PC-3 (cell line): ENCODE data around the gene CALN1. TPM values are rescaled to one million over a fixed set of nuclear protein-coding genes. Genes with fewer than 3 reads are reported as not detected.

Experiments
- ATAC-seq: fragments of 200-7000 bp; cut with Tn5 transposase; 2 replicates; pipeline ENCODE4 v1.9.1; 2020; ENCODE audit warnings: mild to moderate bottlenecking, moderate library complexity
- BruUV-seq: library from RNA; stranded (reverse); fragments of 400-500 nt; replicated peaks from 2 replicates; lab custom pipeline; 2021; lab: Mats Ljungman, UMichigan
- CTCF ChIA-PET: fragments of 300-600 bp; sonication (Branson Sonifier 250); formaldehyde crosslinking; loops from one replicate; lab custom pipeline; 2022; ENCODE audit warnings: antibody characterized with exemption; lab: Charles Lee
- POLR2A ChIA-PET: fragments of 300-600 bp; sonication (Branson Sonifier 250); formaldehyde crosslinking; loops from one replicate; lab custom pipeline; 2022; ENCODE audit warnings: antibody characterized with exemption; ENCODE audit not compliant: unreplicated experiment; lab: Charles Lee
- DNase-seq: peaks from one replicate; pipeline ENCODE4 v3.0.0-alpha.2; 2015
- H2AFZ ChIP-seq: fragments of 300-600 bp; sonication (generic); 2 replicates; pipeline ENCODE4 v1.6.0; 2016; ENCODE audit warnings: antibody characterized with exemption, low read length
- H3F3A ChIP-seq: fragments of 300-600 bp; sonication (generic); one replicate; pipeline ENCODE4 v1.6.0; 2017; ENCODE audit warnings: antibody characterized with exemption, low read length, control low read depth, mild to moderate bottlenecking; ENCODE audit not compliant: unreplicated experiment
- H3K27ac ChIP-seq: fragments of 300-600 bp; sonication (generic); 2 replicates; pipeline ENCODE4 v1.5.1; 2016; ENCODE audit warnings: mild to moderate bottlenecking, low read length
- H3K27me3 ChIP-seq: fragments of 300-600 bp; sonication (generic); 2 replicates; pipeline ENCODE4 v1.6.1; 2016; ENCODE audit warnings: low read length, mixed read lengths
- H3K36me3 ChIP-seq: fragments of 300-600 bp; sonication (generic); 2 replicates; pipeline ENCODE4 v1.6.1; 2016; ENCODE audit warnings: low read depth, mixed run types, low read length, mixed read lengths
- H3K4me1 ChIP-seq: fragments of 300-600 bp; sonication (generic); 2 replicates; pipeline ENCODE4 v1.5.1; 2016; ENCODE audit warnings: low read length; ENCODE audit not compliant: insufficient read depth
- H3K4me2 ChIP-seq: fragments of 300-600 bp; sonication (generic); 2 replicates; pipeline ENCODE4 v1.6.0; 2016; ENCODE audit warnings: low read length
- H3K4me3 ChIP-seq: fragments of 300-600 bp; sonication (generic); 2 replicates; pipeline ENCODE4 v1.5.1; 2016; ENCODE audit warnings: mild to moderate bottlenecking, low read length, mixed read lengths
- H3K79me2 ChIP-seq: fragments of 300-600 bp; sonication (generic); 2 replicates; pipeline ENCODE4 v1.6.1; 2017; ENCODE audit warnings: low read length, mixed read lengths
- H3K9ac ChIP-seq: fragments of 300-600 bp; sonication (generic); 2 replicates; pipeline ENCODE4 v1.6.0; 2016; ENCODE audit warnings: mild to moderate bottlenecking, low read length
- H3K9me2 ChIP-seq: fragments of 300-600 bp; sonication (generic); replicated peaks from 2 replicates; pipeline ENCODE4 v1.6.1; 2016; ENCODE audit warnings: mixed run types, low read length, mixed read lengths
- H3K9me3 ChIP-seq: fragments of 300-600 bp; sonication (generic); 2 replicates; pipeline ENCODE4 v1.6.1; 2016; ENCODE audit warnings: low read length, mixed read lengths
- H4K20me1 ChIP-seq: fragments of 300-600 bp; sonication (generic); 2 replicates; pipeline ENCODE4 v1.6.1; 2016; ENCODE audit warnings: low read length, mixed read lengths
- EZH2 ChIP-seq: fragments of 300-600 bp; sonication (generic); IDR thresholded peaks from one replicate; pipeline ENCODE4 v1.6.1; 2017; ENCODE audit warnings: antibody characterized with exemption, mild to moderate bottlenecking, low read length; ENCODE audit not compliant: unreplicated experiment
- EZH2phosphoT487 ChIP-seq: fragments of 300-600 bp; sonication (generic); IDR thresholded peaks from 2 replicates; pipeline ENCODE4 v1.6.1; 2018; ENCODE audit warnings: mild to moderate bottlenecking, antibody characterized with exemption, low read length, borderline replicate concordance
- intact Hi-C: fragments of 100-400 bp; cut with micrococcal nuclease; formaldehyde crosslinking; loops from 2 replicates; pipeline ENCODE4 v1.9.0; 2023
- total RNA-seq: library from RNA; depleted of rRNA; stranded (reverse); fragments of >200 nt; gene quantifications from 2 replicates; pipeline ENCODE4 v1.2.3, GENCODE V29; 2014
- TF ChIP-seq, protein P1 (sequence below): fragments of 300-600 bp; sonication (generic); conservative IDR thresholded peaks from 2 replicates; pipeline ENCODE4 v1.5.1; 2017; ENCODE audit warnings: antibody characterized with exemption, low read depth, mild to moderate bottlenecking, low read length

The CALN1 gene
- total RNA-seq, 1 experiment from 2014 or later: not detected

DNA sequence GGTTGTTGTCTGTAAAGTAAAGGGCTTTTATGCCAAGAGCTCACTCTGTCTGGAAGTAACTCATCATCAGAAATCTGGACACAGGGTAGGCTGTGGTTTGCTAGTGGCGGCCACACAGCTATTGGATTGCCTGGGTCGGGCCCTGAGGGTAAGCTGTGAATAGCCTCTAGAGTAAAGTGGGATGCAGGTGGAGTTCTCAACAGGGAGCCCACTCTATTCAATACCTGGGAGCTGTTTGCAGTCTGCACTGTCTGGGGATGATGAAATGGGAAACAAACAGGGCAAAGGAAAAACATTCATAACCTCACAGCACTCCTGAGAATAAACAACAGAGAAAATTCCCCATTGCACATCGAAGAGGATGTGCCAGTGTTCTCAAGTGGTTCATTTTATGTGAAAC is 582.6 kb downstream of the CALN1 start:
- CTCF ChIA-PET: no interaction called here
- Histone ChIP-seq H3F3A (no peaks in the 10 kb centered on the region), H3K27ac (no peak overlapping the region), H3K9me3 (no peaks in the 10 kb centered on the region), H3K36me3 (no peaks in the 10 kb centered on the region), H3K4me3 (no peak overlapping the region), H3K4me2 (no peak overlapping the region), H3K79me2 (no peaks in the 10 kb centered on the region), H2AFZ (no peak overlapping the region), H3K4me1 (no peaks in the 10 kb centered on the region), H3K9ac (no peak overlapping the region), H3K27me3 (no peaks in the 10 kb centered on the region), H4K20me1 (no peaks in the 10 kb centered on the region), H3K9me2 (no peaks in the 10 kb centered on the region)
- ATAC-seq (no peak), DNase-seq (no peak)
- POLR2A ChIA-PET: no interaction called here
- TF ChIP-seq EZH2 (no peak), EZH2phosphoT487 (no peak)
- TF ChIP-seq, protein P1, sequence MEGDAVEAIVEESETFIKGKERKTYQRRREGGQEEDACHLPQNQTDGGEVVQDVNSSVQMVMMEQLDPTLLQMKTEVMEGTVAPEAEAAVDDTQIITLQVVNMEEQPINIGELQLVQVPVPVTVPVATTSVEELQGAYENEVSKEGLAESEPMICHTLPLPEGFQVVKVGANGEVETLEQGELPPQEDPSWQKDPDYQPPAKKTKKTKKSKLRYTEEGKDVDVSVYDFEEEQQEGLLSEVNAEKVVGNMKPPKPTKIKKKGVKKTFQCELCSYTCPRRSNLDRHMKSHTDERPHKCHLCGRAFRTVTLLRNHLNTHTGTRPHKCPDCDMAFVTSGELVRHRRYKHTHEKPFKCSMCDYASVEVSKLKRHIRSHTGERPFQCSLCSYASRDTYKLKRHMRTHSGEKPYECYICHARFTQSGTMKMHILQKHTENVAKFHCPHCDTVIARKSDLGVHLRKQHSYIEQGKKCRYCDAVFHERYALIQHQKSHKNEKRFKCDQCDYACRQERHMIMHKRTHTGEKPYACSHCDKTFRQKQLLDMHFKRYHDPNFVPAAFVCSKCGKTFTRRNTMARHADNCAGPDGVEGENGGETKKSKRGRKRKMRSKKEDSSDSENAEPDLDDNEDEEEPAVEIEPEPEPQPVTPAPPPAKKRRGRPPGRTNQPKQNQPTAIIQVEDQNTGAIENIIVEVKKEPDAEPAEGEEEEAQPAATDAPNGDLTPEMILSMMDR: no peak
- BruUV-seq: no TSS peak
- intact Hi-C loops: no loop called here

DNA sequence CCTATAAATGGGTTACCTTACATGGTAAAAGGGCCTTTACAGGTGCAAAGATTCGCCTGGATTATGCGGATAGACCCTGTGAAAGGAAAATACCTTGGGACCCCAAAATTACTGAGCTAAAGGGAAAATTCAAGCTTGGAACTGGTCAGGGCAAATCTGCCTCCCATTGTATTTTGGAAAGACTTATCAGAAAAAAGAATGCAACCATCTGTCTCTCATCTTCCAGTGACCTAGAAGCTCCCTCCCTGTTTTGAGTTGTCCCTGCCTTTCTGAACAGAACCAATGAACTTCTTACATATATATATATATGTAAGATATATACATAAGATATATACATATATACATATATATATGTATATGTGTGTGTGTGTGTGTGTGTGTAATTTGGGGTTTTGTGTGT is 583.8 kb downstream of the CALN1 start:
- no peaks in the 10 kb centered on the region for H3K79me2 ChIP-seq
- no peaks in the 10 kb centered on the region for H4K20me1 ChIP-seq

DNA sequence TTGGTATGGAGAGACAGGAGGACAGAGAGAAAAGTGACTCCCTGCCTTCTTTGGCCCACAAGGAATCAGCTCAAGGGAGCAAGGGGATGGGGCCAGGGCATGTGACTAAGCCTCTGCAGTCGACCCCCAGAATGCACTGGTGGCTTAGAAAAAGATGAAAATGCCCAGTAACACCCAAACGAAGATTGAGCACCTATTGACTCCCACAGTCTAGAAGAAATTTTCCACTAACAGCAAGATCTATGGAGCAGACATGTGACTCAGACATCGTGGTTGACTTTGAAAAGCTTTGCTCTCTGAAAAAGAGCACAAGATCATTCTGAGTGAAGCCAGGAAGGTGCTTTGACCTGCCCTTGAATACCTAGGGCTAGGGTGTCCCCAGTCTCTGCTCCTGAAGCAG is 586.0 kb downstream of the CALN1 start:
- no peak overlapping the region for H2AFZ ChIP-seq
- ChIA-PET POLR2A (no interaction called here), CTCF (no interaction called here)
- intact Hi-C loops: no loop called here
- DNase-seq (no peak), ATAC-seq (no peak)
- no peak for TF ChIP-seq EZH2
- TF ChIP-seq, protein P1: no peak
- TF ChIP-seq EZH2phosphoT487: no peak
- H3K36me3 ChIP-seq: no peaks in the 10 kb centered on the region
- no peaks in the 10 kb centered on the region for H3K79me2 ChIP-seq
- no peaks in the 10 kb centered on the region for H3K27me3 ChIP-seq
- no peaks in the 10 kb centered on the region for H3K4me1 ChIP-seq
- H3K9me3 ChIP-seq: no peaks in the 10 kb centered on the region
- no peak overlapping the region for H3K27ac ChIP-seq
- no peak overlapping the region for H3K4me3 ChIP-seq
- no peak overlapping the region for H3K4me2 ChIP-seq
- H4K20me1 ChIP-seq: no peaks in the 10 kb centered on the region
- H3K9me2 ChIP-seq: no peaks in the 10 kb centered on the region
- no peak overlapping the region for H3K9ac ChIP-seq
- no peaks in the 10 kb centered on the region for H3F3A ChIP-seq
- BruUV-seq: no TSS peak

More for the DNA sequence above, 583.8 kb downstream of the CALN1 start:
- DNase-seq: no peak
- ChIA-PET CTCF (no interaction called here), POLR2A (no interaction called here)
- H3K4me3 ChIP-seq: no peak overlapping the region
- no peaks in the 10 kb centered on the region for H3K27me3 ChIP-seq
- H3K27ac ChIP-seq: no peak overlapping the region
- TF ChIP-seq EZH2phosphoT487 (no peak), EZH2 (no peak)
- TF ChIP-seq, protein P1: no peak
- H3K4me2 ChIP-seq: no peak overlapping the region
- no peak for ATAC-seq
- no peaks in the 10 kb centered on the region for H3K9me3 ChIP-seq
- H2AFZ ChIP-seq: no peak overlapping the region
- H3K36me3 ChIP-seq: no peaks in the 10 kb centered on the region
- H3K9me2 ChIP-seq: no peaks in the 10 kb centered on the region
- intact Hi-C loops: no loop called here
- BruUV-seq: no TSS peak
- H3F3A ChIP-seq: no peaks in the 10 kb centered on the region
- H3K9ac ChIP-seq: no peak overlapping the region
- H3K4me1 ChIP-seq: no peaks in the 10 kb centered on the region
